Heart left ventricle (tissue), 16 donors: ENCODE results near the gene ACKR3. TPM values are rescaled to one million over a fixed set of nuclear protein-coding genes. Genes with fewer than 3 reads are reported as not detected.

ENCODE experiments used
- ATAC-seq, 4 donors: fragments of 200-7000 bp; cut with Tn5 transposase; one replicate each; pipeline ENCODE4 v1.9.1; 2020 to 2022; ENCODE audit warnings: moderate library complexity in 4 of 4, mild to moderate bottlenecking in 3 of 4, moderate number of reproducible peaks in 1 of 4
- DNase-seq, 5 donors: peaks; one replicate each; pipeline ENCODE4 v3.0.0-alpha.2; 2020
- H3K27ac ChIP-seq, 12 donors: fragments of 200-600 bp; sonication (generic) in 4 of 12; one replicate each; pipeline versions ENCODE4 v1.5.0 to v1.8.0; 2016 to 2022; ENCODE audit warnings: mild to moderate bottlenecking in 2 of 12
- H3K27me3 ChIP-seq, 9 donors: fragments of 200-600 bp; sonication (generic) in 2 of 9; one replicate each; pipeline versions ENCODE4 v1.5.1 to v1.8.0; 2016 to 2022; ENCODE audit warnings: mild to moderate bottlenecking in 3 of 9
- H3K36me3 ChIP-seq, 9 donors: fragments of 200-600 bp; sonication (generic) in 2 of 9; one replicate each; pipeline versions ENCODE4 v1.5.0 to v1.8.0; 2018 to 2022; ENCODE audit warnings: mild to moderate bottlenecking in 2 of 9
- H3K4me1 ChIP-seq, 12 donors: fragments of 200-600 bp; sonication (generic) in 4 of 12; one replicate each; pipeline versions ENCODE4 v1.5.0 to v1.8.0; 2016 to 2022; ENCODE audit warnings: mild to moderate bottlenecking in 3 of 12
- H3K4me3 ChIP-seq, 12 donors: fragments of 200-600 bp; sonication (generic) in 4 of 12; one replicate each; pipeline versions ENCODE4 v1.5.0 to v1.8.0; 2017 to 2022; ENCODE audit warnings: mild to moderate bottlenecking in 9 of 12, moderate library complexity in 4 of 12
- H3K9me3 ChIP-seq, 12 donors: fragments of 200-600 bp; sonication (generic) in 4 of 12; one replicate each; pipeline versions ENCODE4 v1.5.0 to v1.8.0; 2016 to 2022; ENCODE audit warnings: mild to moderate bottlenecking in 1 of 12
- POLR2A ChIP-seq, 2 donors: fragments of 450-650 bp; IDR thresholded peaks; one replicate each; pipeline ENCODE4 v1.6.1; 2017; ENCODE audit warnings: antibody characterized with exemption in 2 of 2, mild to moderate bottlenecking in 2 of 2, moderate library complexity in 2 of 2
- WGBS, 4 donors: extraction: QIAGEN DNeasy Blood & Tissue Kit in 2 of 4; methylation state at CpG; one replicate each; pipeline versions ENCODE4 v1.1.5 to v1.1.7; 2013 to 2018; 5-methylcytosine and 5-hydroxymethylcytosine counted together
- intact Hi-C, 10 donors: fragments of 100-400 bp; cut with DNase I; formaldehyde crosslinking; loops; one replicate each; pipeline versions ENCODE4 v1.11.1 to v1.14.2; 2022
- polyA plus RNA-seq, 2 donors: library from polyadenylated mRNA; stranded (reverse); fragments of 200-250 nt; gene quantifications; one replicate each; pipeline ENCODE4 v1.2.3, GENCODE V29; 2013
- total RNA-seq, 9 donors: library from RNA; depleted of rRNA in 2 of 9; stranded (reverse); fragments of >200 nt in 2 of 9; fragmentation: NEBNext Ultra II Directional in 3 of 9; extraction: Animal tissue kit (Norgen Biotek cat#: 25700) in 3 of 9; gene quantifications; one replicate each; pipeline versions ENCODE4 v1.1.0 to v1.2.4, GENCODE V29; 2016 to 2023
- TF ChIP-seq, protein P1 (sequence below), 12 donors: fragments of 200-600 bp; sonication (generic) in 4 of 12; IDR thresholded peaks; one replicate each; pipeline versions ENCODE4 v1.5.0 to v1.8.0; 2018 to 2022; ENCODE audit warnings: antibody characterized with exemption in 12 of 12, mild to moderate bottlenecking in 5 of 12
- donor health status: ischemic (EF 13 %, LVEDD 7.1; RV severe dilation, severe dysfunction).
- donor health status: healthy with polysubstance abuse.
- donor health status: DM: no; HTN: yes; CAD: no.
- donor health status: DM: no; HTN: no; CAD: no.
- donor health status: ischemic (EF 25% LVEDD 6.9; RV normal size, moderate dysfunction).
- donor health status: ischemic (EF 25% LVEDD 5.7; RV mildly dilated, moderate dysfunction).
- donor health status: healthy.
- donor health status: DM: yes; HTN: yes; CAD: no.
- donor health status: ischemic (EF 35%, LVEDD 5.7; RV mildly dilated, moderate dysfunction).
- donor health status: nonischemic (EF 11% LVEDD 7.7; RV severe dilation, severe dysfunction).
- donor health status: DM: yes; HTN: yes; CAD: no.
- donor health status: PGD.
- donor health status: ischemic (EF 29% LVEDD 5.4; RV normal size, mild dysfunction).
- donor health status: nonischemic (EF 23%, LVEDD 6.1; RV moderate dilation, normal function).

ACKR3 gene
- total and polyA plus RNA-seq, 11 donors, result 12.8 to 56.3 (median 29.8) TPM

DNA sequence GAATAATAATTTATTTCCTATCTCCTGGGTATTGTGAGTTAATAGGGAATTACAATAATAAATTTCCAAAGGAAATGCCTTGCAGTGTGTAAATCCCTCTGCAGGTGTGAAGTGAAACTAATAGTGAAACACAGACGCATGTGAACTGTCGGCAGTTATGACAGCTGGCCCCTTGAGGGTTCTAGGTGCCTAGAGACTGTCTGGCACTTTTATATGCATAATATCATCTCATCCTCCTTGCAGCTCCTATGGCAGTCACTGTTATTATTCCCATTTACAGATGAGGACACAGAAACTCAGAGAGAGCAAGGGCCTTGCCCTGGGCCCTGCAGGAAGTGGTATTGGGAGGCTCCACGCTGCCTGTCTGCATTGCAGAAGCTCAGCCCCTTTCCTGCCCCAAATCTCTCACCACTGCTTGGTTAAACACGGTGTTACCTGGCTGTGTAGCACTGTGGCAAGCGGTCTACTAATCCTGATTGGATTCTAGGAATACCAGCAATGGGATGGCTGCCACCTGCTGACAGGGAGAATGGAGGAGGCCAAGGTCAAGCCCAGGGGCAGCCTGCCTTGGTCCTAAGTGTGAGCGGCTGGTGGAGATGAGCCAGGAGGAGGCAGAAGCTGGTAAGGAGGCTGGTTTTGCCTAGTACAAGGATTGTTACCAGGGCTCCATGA, 32.8 kb upstream of the ACKR3 start:
- intact Hi-C loops, result no loop called here

DNA sequence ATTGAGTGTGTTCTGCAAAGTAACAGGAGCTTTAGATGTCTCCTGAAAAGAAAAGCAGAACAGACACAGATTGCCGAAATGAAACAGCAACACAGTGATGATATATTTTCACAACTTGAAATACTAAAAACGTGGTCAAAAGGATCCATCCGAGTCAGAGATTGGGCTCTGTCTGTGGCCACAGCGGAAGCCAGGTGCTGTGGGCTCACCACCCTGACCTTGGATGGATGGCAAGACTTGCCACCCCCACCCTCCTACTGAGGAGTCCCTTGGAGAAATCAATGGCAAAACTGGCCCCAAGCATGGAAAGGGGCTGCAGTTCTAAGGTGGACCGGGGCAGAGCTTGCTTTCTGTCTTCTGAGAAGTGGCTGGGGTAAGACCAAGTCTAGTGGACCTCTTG, 31.4 kb upstream of the ACKR3 start:
- H3K9me3 ChIP-seq, result no peaks in the 10 kb centered on the region
- H3K36me3 ChIP-seq, result no peaks in the 10 kb centered on the region
- no peak for TF ChIP-seq POLR2A (IDR thresholded peaks at IDR 0.05)
- TF ChIP-seq, protein P1, sequence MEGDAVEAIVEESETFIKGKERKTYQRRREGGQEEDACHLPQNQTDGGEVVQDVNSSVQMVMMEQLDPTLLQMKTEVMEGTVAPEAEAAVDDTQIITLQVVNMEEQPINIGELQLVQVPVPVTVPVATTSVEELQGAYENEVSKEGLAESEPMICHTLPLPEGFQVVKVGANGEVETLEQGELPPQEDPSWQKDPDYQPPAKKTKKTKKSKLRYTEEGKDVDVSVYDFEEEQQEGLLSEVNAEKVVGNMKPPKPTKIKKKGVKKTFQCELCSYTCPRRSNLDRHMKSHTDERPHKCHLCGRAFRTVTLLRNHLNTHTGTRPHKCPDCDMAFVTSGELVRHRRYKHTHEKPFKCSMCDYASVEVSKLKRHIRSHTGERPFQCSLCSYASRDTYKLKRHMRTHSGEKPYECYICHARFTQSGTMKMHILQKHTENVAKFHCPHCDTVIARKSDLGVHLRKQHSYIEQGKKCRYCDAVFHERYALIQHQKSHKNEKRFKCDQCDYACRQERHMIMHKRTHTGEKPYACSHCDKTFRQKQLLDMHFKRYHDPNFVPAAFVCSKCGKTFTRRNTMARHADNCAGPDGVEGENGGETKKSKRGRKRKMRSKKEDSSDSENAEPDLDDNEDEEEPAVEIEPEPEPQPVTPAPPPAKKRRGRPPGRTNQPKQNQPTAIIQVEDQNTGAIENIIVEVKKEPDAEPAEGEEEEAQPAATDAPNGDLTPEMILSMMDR (IDR thresholded peaks at IDR 0.05), result no peak
- WGBS, 4 donors, result 81 to 93% (median 88%) methylated on average over 5 of the region's 5 CpGs
- intact Hi-C loops, result no loop called here
- H3K27ac ChIP-seq, result no peak overlapping the region
- no peaks in the 10 kb centered on the region for H3K27me3 ChIP-seq
- ATAC-seq, result no peak
- peak overlapping the region in 2 of 12 donors; percentile 16 to 45 for H3K4me3 ChIP-seq
- no peak for DNase-seq
- peaks cover 0 to 13% (median 0%) of the 10 kb centered on the region in 12 donors for H3K4me1 ChIP-seq

More for the DNA sequence above, 32.8 kb upstream of the ACKR3 start:
- no peaks in the 10 kb centered on the region for H3K27me3 ChIP-seq
- H3K4me3 ChIP-seq, result peak overlapping the region in 2 of 12 donors; percentile 7 to 45
- no peaks in the 10 kb centered on the region for H3K36me3 ChIP-seq
- TF ChIP-seq POLR2A (IDR thresholded peaks at IDR 0.05), result no peak
- no peaks in the 10 kb centered on the region for H3K9me3 ChIP-seq
- ATAC-seq (no peak), DNase-seq (no peak)
- H3K4me1 ChIP-seq, result peaks cover 0 to 13% (median 0%) of the 10 kb centered on the region in 12 donors
- H3K27ac ChIP-seq, result no peak overlapping the region
- WGBS, 4 donors, result 68 to 79% (median 70%) methylated on average over 5 to 6 of the region's 6 CpGs

DNA sequence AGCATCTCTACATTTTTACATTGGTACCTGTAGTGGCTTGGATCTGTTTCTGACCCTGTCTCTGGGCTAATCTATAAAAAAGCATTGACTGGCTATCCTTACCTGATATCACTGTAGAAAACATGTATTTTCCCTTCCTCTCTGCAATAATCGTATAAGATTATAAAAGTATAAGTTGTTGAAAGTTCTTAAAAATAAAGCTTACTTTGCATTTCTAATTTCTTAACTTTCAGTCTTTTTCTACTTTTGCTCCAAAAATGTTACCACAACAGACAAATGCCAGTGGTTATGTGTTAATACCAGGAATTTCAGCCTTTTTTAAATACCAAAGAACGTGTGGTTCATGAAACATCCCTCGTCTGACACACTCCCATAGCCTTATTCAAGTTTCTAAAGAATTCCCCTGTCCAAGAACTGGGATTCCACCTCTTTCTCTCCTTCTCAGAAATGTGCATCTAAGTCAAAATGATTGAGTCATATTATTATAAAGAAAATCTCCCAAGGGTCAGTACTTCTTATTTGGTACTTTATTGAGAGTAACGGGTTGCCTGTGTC, 28.5 kb upstream of the ACKR3 start:
- Histone ChIP-seq H3K4me1 (peaks cover 0 to 24% (median 0%) of the 10 kb centered on the region in 12 donors), H3K27me3 (no peaks in the 10 kb centered on the region), H3K4me3 (no peak overlapping the region), H3K27ac (no peak overlapping the region), H3K36me3 (no peaks in the 10 kb centered on the region), H3K9me3 (no peaks in the 10 kb centered on the region)
- WGBS, 4 donors, result 76 to 91% (median 89%) methylated on average over 4 of the region's 4 CpGs
- ATAC-seq (no peak), DNase-seq (no peak)
- no peak for TF ChIP-seq POLR2A (IDR thresholded peaks at IDR 0.05)
- TF ChIP-seq, protein P1 (IDR thresholded peaks at IDR 0.05), result no peak
- intact Hi-C loops, result no loop called here

DNA sequence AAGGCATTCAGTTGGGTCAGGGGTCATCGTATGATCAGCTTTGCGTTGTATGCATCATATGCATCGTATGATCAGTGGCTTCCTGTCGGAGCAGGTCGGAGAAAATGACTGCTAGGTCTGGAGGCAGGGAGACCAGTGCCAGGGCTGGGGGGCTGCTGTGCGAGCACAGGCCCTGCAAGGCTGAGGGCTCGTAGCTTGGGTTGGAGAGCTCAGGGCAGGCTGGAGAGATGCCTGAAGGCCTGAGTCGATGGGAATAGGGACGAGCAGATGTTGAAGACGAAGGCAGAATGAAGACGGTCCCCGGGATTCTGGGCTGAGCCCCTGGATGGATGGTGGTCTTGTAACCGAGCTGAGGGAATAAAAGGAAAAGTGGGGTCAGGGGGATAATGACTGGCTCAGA, 25.3 kb upstream of the ACKR3 start:
- DNase-seq (no peak), ATAC-seq (no peak)
- H3K27me3 ChIP-seq, result no peaks in the 10 kb centered on the region
- intact Hi-C loops, result no loop called here
- no peaks in the 10 kb centered on the region for H3K36me3 ChIP-seq
- peaks cover 0 to 33% (median 0%) of the 10 kb centered on the region in 12 donors for H3K4me1 ChIP-seq
- H3K27ac ChIP-seq, result no peak overlapping the region
- 92 to 96% (median 96%) methylated on average over 13 of the region's 13 CpGs for WGBS, 4 donors
- TF ChIP-seq, protein P1 (IDR thresholded peaks at IDR 0.05), result no peak
- TF ChIP-seq POLR2A (IDR thresholded peaks at IDR 0.05), result no peak
- H3K4me3 ChIP-seq, result no peak overlapping the region
- H3K9me3 ChIP-seq, result peaks cover 0 to 8% (median 0%) of the 10 kb centered on the region in 12 donors
